ENCODE results near the gene PRRX2.
A peak's percentile ranks its signal among the peaks of the same experiment; 100 is the strongest.

The PRRX2 gene

DNA sequence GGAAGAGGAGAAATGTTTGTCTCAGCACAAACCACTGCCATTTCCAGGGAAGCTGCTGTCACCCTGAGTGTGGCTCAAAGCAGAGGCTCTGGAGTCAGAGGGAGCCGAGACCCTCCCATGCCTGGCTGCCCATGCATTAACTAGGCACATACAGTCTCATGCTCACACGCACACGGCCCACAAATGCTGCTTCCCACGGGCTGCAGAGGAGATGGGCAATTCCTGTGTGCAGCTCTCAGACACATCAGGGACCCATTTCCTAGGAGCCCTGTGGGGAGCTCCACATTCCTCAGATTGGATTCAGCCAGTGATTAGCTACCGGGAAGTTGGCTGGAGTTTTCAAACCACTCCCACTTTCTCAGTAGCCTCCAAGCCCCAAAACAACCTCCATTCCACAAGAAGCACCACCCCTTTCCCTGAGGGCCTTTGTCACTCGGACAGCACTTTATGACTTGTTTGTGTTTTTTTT, 96.5 kb downstream of the PRRX2 start:
- peak; percentile 86 for DNase-seq

GRCh38 chr9:129762370-129762984, 97.0 kb downstream of the PRRX2 start:
- DNase-seq: peak; percentile 95

- peak; percentile 64 for DNase-seq
Measured at GRCh38 chr9:129762985-129763926, 97.8 kb downstream of the PRRX2 start.

- DNase-seq: no peak
Measured at GRCh38 chr9:129765764-129766317, 100.4 kb downstream of the PRRX2 start.

GRCh38 chr9:129768486-129768885, 103.0 kb downstream of the PRRX2 start:
- no peak for DNase-seq

GRCh38 chr9:129769669-129770068, 104.2 kb downstream of the PRRX2 start:
- peak; percentile 27 for DNase-seq

DNA sequence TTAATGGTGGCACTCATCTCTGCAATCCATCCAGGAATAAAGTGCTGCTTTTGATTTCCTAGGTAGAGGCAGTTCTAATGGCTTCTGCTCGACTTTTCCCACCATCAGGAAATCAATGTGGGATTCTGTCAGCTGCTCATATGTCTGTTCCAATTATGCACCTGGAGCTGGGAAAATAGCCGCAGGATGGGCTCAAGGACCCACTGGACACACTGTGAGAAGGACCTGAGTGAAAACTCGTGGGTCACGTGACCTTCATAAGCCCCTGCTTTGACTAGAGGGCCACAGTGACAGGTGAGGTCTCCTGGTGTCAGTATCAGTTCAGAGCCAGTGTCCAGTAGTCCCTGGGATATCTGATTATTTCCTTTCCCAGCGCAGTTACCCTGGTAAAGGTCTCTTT, 105.3 kb downstream of the PRRX2 start:
- no peak for DNase-seq

Data from NCI-H226 (cell line).